DMS153 treated with DMSO at 0.1 percent for 48 hours (cell line): Measurements from ENCODE around the gene CTIF.

Experiments
- DNase-seq: peaks from one replicate; lab custom pipeline; 2025; ENCODE audit not compliant: unreplicated experiment; lab: John Stamatoyannopoulos, UW

The CTIF gene

DNA sequence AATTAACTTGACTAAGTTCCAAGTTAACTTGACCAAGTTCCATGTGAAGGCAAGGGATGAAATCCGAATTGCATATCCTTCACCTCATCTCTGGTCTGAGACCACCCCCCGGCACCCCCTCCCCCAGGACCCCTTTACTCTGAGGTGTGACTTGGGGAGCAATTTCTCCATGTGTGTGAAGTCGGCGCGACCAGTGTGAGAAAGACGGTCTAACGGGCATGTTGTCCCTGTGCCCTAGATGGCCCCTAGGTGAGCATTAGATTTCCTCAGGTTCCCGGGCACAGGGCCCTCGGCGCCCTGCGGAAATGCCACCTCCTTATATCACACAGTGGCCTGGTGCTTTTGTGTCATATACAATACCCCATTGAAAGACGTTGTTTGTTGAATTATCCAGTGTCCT is 137.1 kb downstream of the CTIF start:
- no peak for DNase-seq

DNA sequence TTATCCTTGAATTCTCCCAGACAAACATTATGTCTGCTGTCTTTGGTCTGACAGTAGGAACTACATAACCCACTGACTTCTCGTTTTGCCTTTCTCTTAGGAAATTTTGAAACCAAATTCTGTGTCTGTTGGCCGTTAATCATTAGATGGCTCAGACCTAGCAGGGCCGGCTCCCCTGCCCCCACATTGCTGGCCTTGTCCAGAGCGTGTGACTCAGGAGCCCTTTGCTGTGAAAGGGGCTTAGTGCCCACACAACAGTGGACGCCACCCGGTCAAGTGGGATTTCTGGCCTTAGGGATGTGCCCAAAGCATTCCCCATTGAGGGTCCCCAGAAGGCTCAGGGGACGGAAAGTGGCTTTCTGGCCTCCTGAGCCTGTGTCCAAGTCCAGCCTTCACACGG is 137.5 kb downstream of the CTIF start:
- no peak for DNase-seq

DNA sequence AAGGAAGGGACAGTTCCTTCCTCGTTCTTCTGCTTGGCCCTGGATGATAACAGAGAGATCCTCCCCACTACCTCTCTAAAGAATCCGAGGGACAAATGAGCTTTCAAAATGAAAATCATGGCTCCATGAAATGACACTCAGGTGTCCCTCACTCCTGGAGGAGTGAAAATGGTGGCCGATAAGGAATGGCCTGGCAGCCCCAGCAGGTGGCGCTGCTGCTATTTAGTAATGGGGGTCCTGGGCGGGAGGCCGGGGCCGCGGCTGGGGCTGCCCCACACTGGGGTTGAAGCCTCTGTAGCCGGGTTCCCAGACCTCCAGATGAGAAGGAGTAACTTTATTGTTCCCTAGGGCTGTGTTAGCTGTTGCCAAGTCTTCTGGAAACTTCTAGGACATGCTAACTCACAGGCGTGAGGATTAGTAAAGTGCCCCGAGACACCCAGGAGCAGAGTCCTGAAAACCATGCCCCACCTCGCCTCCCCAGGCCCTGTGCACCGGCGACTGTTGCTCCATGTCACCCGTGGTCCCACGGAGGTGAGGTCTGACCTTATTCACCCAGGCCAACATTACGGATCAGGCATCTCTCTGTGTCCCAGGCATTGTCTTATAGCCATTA is 138.0 kb downstream of the CTIF start:
- peak; percentile 44 for DNase-seq

DNA sequence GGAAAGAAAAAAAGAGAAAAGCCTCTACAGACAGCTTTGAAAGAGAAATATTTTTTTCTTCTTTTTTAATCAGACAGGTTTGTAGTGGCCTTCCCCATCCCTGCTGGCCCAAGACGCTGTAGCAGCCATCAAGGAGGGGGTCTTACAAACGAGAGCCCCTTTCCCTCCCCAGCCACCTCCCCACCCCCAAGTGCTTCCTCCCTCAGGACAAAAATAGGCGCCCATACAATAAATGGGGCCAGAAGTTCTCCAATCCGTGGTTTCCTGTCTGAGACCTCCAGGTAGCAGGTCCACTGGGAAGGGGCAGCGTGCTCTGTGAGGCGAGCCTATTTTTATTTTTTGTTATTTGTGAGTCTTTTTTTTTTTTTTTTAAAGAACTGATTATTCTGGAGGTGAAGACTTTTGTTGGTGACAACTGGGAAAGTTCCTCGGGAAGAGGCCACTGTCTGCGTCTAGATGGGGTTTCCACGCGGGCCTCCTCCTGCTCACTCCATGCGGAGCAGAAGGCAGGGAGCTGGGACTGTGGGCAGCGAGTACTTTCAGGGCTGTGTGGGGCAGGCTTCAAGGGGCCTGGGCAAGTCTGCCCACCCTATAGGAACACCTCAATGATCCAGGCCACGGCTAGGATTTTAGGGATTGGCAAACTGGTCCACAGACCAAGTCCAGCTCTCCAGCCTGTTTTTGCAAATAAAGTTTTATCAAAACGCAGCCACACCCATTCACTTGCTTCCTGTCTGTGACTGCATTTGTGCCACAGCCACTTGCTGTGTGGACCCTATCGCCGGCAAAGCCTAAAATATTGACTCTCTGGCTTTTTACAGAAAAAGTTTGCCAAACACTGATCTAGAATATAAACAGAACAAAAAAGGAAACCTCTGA is 139.6 kb downstream of the CTIF start:
- DNase-seq: no peak

DNA sequence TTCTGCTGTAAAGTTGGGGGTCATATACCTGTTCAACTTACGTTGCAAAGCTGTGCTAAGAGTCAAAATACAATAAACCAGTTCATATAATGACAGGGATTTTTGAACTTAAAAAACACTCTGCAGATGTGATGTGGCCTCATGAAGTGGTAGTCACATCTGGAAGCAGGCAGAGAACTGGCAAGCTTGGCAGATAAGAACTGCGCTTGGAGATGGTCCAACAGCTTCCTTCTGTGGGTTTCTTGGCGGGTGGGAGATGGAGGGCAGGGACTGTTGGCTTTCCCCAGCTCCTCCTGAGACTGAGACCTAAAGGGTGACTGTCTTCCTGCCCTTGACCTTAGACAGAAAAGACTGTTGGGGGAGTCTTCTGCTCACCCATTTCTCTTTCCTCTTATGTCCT is 140.4 kb downstream of the CTIF start:
- no peak for DNase-seq

DNA sequence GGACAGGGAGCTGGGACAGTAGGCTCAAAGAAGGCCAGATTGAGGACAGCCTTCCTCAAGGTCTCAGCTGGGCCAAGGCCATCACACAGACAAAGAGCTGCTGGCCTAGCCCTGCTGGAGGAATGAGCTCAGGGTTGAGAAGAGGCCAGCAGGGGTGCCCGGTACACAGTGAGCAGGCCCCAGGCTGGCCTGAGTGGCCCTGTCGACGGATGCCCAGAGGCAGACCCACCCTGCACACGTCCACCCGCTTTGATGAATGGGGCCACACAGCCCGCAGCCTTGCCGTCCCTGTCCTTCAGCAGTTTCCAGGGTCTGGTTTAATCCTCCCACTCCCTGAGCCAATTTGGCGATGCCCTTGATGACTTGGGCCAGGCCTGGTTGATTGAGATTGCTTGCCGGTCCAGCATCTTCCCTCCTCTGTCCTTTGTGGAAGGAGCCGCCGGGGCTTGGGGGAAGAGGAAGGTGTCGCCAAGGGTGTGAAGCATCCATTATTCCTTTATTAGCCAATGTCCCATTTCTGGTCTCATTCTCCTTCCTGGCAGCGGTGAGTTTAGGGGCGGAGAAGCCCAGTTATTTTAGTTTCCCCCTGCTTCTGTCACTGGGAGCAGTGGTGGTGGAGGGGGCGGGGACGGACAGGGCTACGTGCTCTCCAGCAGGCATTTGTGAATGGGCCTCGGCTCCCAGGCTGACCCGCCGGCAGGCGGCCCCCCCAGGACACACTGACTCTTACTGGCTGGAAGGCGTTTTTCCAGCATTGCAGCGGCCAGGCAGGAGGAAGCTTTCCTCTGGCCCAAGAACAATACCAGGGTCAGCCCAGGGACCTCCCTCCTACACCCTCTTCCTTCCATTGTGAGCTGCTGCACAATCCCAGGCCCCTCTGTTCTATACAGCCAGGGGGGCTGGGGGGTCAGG is 141.8 kb downstream of the CTIF start:
- DNase-seq: no peak

DNA sequence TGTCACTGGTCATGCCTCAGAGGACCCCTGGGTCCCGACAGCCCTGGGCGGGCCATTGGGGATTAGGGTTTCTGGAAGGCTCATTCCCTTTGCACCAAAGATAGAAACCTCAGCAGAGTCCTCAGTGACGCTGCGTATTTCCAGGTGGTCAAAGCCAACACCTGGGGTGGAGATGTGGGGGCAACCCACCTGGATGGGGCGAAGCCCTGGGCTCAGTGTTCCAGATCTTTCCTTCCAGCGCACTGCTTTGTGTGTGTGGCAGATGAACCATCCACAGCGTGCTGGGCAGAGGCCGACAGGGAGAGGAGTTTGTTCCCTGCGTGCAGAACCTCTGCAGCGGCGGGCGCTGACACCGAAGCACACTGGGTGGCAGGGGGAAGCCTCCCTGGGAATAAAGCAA is 143.9 kb downstream of the CTIF start:
- DNase-seq: no peak

DNA sequence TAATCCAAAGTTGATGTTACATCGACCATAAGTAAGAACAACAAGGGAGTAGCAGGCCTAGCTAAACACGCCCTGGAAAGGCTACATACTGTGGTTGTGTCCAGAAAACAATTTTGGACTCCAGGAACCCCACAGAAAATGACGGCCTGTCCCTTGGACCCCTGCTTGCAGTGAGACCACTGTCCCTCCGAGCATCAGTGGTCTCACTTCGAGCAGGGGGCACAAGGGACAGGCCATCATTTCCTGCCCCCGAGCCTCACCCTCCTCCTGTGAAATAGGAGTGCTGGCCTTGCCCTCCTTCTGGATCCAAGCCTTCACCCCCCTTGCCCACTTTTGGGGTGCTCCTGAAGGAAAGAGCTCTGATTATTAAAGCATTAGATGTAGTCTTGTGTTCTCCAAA is 144.4 kb downstream of the CTIF start:
- no peak for DNase-seq

DNA sequence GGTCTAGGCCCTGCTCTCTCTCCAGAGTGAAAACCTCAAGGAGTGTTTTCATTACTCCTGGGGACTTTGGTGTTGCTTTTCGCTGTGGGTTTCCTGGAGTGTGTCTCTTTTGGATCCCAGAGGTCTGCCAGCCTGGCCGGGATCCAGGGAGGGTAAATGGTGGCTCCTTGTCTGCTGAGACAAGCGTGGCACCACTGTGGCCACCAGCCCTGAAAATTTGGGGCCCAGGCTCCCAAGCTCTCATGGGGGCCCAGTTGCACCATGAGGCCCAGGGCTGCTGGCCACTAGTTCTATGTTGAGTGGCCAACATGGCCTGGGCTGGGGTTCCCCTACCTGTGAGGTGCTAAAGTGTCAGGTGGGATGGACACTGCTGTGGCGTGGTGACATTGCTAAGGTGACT is 144.8 kb downstream of the CTIF start:
- no peak for DNase-seq

DNA sequence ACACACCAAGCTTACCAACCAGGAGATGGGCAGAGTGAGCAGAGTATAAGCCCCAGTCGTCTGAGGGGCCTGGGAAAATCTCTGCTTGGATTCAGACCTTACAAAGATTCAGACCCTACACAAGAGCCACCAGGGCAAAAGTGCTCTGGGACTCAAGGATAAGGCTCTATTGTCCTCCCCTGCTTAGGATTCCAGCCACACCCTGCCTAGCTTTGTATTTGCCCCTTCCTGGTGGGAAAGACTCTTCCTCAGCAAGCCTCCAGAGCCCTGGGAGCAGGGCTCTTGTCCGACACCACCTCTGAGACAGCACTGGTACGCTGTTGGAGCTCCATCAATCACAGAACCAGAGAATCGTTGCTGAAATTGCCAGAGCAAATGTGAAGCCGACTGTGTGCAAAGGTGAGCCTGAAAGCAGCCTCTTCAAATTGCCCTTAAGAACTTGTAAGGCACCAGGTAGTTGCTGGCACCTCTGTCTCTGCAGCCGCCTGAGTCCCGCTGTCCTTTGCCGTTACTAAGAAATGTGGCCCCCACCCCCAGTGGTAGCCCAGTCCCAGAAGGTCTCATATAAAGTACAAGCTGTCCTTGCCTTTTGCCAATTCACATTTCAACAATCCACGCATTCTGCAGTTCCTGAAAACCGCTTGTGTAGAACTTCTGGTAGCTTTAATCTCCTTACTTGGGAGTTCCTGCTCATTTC is 148.7 kb downstream of the CTIF start:
- no peak for DNase-seq

DNA sequence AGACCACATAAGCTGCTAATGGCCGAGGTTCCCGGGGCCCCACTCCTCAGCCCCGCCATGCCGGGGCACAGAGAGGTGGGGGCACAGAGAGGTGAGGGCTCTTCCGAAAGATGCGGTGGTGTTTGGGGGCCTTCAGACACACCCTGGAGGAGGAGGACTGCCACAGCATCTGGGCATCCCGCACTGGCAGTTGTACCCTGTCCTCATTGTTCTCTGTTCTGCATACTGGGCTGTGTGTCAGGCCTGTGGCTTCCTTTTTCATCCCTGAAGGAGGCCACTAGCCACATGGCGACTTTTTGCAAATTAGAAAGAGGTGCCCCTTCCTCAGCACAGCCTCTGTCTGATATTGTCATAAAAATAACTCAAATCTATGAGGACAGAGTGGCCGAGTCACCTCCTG is 150.1 kb downstream of the CTIF start:
- no peak for DNase-seq

DNA sequence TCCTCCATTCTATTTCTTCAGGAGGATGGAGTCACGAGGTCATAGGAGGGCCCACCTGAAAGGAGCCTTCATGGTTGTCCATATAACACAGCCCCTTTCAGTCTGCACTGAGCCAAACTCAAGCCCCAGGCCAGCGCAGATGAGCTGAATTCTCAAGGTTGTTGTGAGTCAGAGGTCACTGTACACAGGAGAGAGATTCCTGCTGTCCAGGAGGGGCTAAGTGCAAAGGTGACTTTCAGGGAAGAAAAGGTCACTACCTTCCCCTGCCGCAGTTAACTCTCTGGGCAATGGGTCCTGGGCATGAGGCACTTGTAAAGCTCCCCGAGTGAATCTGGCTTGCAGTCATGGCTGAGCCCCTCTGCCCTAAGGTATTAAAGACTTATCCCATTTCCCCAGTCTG is 150.7 kb downstream of the CTIF start:
- DNase-seq: no peak

DNA sequence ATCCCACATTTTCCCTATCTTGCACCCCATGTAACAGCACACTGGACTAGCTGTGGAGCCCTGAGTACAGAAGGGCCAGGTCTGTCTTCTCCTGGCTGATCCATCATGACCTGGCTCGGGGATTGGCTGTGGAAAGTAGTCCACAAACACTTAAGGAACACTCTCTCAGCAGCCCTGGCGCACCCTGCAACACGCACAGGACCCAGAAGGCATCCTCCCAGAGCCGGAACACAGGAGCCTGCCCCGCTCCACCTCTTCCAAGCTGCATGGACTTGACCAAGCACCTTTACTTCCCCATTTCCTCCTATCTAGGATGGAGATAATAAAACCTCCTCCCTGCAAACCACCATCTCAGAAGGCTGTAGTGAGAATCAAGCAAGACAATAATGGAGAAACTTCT is 151.7 kb downstream of the CTIF start:
- DNase-seq: no peak

DNA sequence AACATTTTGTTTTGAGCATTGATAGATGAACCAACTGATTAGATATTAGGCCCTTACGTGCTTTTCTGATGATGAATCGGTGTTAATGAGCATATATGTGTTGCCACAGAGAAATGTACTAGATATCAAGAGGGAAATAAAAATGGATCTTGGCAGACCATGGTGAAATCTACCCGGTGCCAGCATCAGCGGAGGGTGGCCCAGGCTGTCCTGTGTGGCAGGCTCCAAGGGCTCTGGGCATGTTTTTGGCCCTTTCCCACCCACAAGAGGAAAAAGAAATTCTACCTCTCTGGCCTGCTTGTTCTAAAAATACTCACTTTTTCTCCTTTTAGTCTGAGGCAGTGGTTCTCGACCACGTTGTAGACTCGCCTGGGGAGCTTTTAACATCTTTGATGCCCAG is 154.2 kb downstream of the CTIF start:
- no peak for DNase-seq

DNA sequence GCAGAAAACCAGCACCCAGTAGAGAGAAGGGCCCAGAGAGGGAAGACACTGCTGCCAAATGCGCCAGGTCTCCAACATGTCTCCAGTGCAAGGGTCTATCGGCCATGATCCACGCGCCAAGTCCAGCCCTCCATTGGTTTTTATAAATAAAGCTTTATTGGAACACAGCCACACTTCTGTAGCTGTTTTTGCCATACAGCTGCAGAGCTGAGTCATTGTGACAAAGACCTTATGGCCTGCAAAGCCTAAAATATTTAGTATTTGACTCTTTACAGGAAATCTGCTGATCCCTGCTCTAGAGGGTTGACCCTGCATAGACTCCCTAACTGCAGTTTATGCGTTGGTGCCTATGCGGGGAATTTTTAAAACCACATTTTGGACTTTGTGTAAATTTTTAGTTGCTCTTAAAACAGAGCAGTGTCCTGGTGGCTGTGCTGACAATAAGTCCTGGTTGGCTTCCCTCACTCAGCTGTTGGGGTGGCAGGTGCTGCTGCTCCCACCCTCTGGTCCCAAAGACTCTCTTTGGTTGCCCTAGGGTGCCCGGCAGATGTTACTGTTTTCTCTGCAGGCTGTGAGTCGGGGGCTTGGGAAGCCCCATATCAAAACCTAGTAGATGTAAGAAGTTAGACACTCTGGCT is 154.9 kb downstream of the CTIF start:
- DNase-seq: no peak

DNA sequence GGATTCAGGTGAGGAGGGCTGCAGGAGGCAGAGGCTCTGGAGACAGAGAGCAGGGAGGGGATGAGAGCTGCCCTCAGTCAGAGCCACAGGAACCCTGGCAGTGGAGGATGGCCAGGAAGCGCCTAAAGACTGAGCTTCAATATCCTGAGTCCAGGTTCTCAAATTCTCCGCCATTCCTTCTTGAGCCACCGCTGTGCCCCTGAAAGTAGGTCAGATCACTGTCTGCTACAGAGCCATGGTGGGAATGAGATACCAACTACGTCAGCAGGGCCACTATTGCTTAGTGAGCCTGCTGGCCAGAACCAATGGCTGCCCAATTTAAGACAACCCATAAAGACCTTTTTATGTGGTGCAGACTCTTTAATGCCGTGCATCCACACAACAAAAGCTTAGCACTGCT is 155.5 kb downstream of the CTIF start:
- no peak for DNase-seq

DNA sequence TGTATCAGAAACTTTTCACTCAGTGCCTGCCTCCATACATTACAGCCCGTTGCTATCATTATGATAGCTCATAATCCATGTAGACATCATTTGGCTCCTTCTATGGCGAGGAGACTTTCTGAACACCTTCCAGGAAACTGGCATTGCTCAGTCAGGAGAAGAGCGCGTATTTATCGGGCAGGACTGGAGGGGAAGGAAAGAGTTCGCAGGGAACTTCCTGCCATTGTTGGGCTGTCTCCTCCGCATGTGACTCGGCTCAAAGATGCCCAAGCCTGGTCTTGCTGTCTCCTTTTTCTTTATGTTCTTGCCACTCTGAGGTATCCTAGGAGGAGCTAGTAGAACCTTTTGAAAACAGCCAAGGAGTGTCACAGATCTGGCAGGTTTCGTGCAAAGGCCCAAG is 156.8 kb downstream of the CTIF start:
- DNase-seq: no peak

DNA sequence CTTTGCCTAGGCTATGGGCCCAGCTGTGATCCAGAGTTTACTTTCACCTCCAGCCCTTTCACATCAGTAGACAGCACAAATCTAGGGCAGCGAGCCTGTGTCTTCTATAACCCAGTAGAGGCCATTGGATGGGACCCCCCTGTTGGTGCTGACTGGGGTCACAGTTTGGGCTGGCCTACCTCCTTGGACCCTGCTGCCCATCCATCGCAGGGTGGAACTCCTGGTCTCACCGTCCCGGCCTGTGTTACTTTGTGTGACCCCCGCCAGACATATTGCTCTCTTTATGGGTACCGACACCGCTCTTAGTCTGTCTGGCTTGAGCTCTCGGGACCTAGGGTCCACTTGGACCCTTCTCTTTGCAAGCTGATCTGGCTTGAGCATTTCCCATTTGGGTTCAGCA is 157.4 kb downstream of the CTIF start:
- DNase-seq: no peak

DNA sequence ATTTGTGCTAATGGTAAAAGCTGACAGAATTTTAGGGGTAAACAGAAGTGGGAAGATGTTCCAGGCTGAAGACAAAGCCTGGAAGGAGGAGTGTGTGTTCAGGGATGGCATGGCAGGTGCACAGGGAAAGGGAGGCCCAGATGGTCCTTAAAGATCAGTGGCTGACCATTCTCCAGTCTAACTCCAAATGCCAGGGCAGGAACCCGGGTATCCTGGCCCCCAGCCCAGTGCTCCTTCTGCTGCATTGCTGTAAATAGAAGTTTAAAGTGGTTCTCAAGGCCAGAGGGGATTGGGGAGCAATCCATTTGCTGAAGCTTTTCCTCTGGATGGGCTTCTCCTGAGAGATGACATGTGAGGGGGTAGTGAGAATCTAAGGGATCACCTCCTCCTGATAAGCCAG is 158.6 kb downstream of the CTIF start:
- DNase-seq: no peak

DNA sequence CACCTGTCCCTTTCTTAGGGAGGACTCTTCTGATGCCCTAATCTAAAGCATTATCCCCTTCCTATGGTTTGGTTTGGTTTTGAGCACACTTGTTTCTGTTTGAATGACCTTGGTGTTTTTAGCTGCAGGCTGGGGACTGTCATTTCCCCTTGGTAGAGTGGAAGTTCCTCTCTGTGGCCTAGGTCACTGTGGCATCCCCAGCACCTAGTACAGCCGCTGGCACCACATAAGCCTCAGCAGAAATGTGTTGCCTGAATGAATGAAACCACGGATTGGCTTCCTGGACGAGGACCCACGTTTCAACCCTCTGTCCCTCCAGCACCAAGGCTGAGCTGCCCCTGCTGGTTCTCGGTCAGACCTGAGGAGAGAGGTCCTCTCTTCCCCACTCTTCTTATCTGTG is 159.9 kb downstream of the CTIF start:
- DNase-seq: no peak

DNA sequence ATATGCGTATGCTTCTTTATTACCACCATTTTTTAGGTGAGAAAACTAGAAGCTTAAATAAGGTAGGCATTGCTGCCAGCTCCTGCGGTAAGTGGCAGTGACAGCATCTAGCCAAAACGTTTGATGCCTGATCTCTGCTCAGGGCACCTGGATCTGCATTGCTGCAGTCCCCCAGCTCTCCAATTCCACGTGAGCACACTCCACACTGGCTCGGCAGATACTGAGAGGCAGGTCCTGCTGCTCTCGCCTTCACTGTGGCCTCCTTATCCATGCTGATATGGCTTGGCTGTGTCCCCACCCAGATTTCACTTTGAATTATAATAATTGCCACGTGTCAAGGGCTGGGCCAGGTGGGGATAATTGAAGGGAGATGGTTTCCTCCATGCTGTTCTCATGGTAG is 160.9 kb downstream of the CTIF start:
- DNase-seq: no peak
